DND-41 (cell line): ENCODE measurements around the gene URB1.

Experiments
- CTCF ChIP-seq: IDR thresholded peaks from 2 replicates; pipeline ENCODE4 v1.5.1; 2012; ENCODE audit warnings: borderline replicate concordance, low read length, moderate library complexity, mild to moderate bottlenecking; ENCODE audit not compliant: poor library complexity, severe bottlenecking; ENCODE audit errors: extremely low read depth
- EZH2 ChIP-seq: IDR thresholded peaks from 3 replicates; pipeline ENCODE4 v1.6.1; 2012; ENCODE audit warnings: borderline replicate concordance, low read depth, mild to moderate bottlenecking, moderate library complexity, low read length, inconsistent platforms; ENCODE audit not compliant: severe bottlenecking

- TF ChIP-seq CTCF: no peak
- no peak for TF ChIP-seq EZH2
Measured at GRCh38 chr21:32352526-32352925, 40.3 kb downstream of the URB1 start.
